Tibial nerve (tissue), 4 donors: Measurements from ENCODE around the gene ARID5B. TPM values are rescaled to one million over a fixed set of nuclear protein-coding genes. Genes with fewer than 3 reads are reported as not detected.

Experiments used
- DNase-seq, 2 donors: peaks; one replicate each; pipeline ENCODE4 v3.0.0-alpha.2; 2019; ENCODE audit warnings: low spot score in 2 of 2
- H3K27ac ChIP-seq, 4 donors: fragments of 200-600 bp; sonication (generic) in 3 of 4; one replicate each; pipeline ENCODE4 v1.5.1; 2017 to 2019; ENCODE audit warnings: mild to moderate bottlenecking in 1 of 4
- H3K27me3 ChIP-seq, 2 donors: fragments of 200-600 bp; sonication (generic) in 1 of 2; one replicate each; pipeline versions ENCODE4 v1.5.1 to v1.6.0; 2017 to 2019
- H3K36me3 ChIP-seq, 3 donors: fragments of 200-600 bp; sonication (generic); one replicate each; pipeline ENCODE4 v1.5.1; 2018 to 2019
- H3K4me1 ChIP-seq, 4 donors: fragments of 200-600 bp; sonication (generic) in 3 of 4; one replicate each; pipeline ENCODE4 v1.5.1; 2017 to 2019
- H3K4me3 ChIP-seq, 4 donors: fragments of 200-600 bp; sonication (generic) in 3 of 4; one replicate each; pipeline ENCODE4 v1.5.1; 2017 to 2019; ENCODE audit warnings: mild to moderate bottlenecking in 1 of 4, moderate library complexity in 1 of 4
- H3K9me3 ChIP-seq, 4 donors: fragments of 200-600 bp; sonication (generic) in 3 of 4; one replicate each; pipeline ENCODE4 v1.5.1; 2017 to 2019
- CTCF ChIP-seq, 5 experiments: fragments of 200-600 bp in 3 of 5; fragments of 450-650 bp in 2 of 5; sonication (generic) in 3 of 5; IDR thresholded peaks; one replicate each; pipeline ENCODE4 v1.5.1; 2016 to 2019; ENCODE audit warnings: antibody characterized with exemption in 5 of 5, mild to moderate bottlenecking in 3 of 5, moderate library complexity in 2 of 5
- EP300 ChIP-seq, 2 donors: sonication (generic); formaldehyde crosslinking; IDR thresholded peaks; one replicate each; pipeline ENCODE4 v1.6.1; 2017; ENCODE audit warnings: antibody characterized with exemption in 2 of 2, mild to moderate bottlenecking in 1 of 2
- POLR2A ChIP-seq, 2 donors: fragments of 450-650 bp; IDR thresholded peaks; one replicate each; pipeline ENCODE4 v1.6.1; 2017; ENCODE audit warnings: antibody characterized with exemption in 2 of 2, mild to moderate bottlenecking in 2 of 2, moderate library complexity in 2 of 2
- WGBS, 2 donors: methylation state at CpG; one replicate each; pipeline ENCODE4 v1.1.5; 2018; 5-methylcytosine and 5-hydroxymethylcytosine counted together
- total RNA-seq, 4 donors: library from RNA; depleted of rRNA; stranded (reverse); fragments of >200 nt; gene quantifications; one replicate each; pipeline ENCODE4 v1.1.0, GENCODE V29; 2016

Gene ARID5B
- total RNA-seq, 4 donors from 2014 or later: 47.4 to 82.2 (median 62.6) TPM

- H3K27ac ChIP-seq: peak overlapping the region; percentile 92 to 99 (median 98)
- H3K9me3 ChIP-seq: no peaks in the 10 kb centered on the region
- WGBS, 2 donors: 39 to 77% methylated on average over 4 of the region's 4 CpGs
- no peaks in the 10 kb centered on the region for H3K27me3 ChIP-seq
- no peak overlapping the region for H3K4me3 ChIP-seq
- H3K4me1 ChIP-seq: peaks cover 0 to 69% (median 45%) of the 10 kb centered on the region in 4 donors
- DNase-seq: peak in 1 of 2 donors; percentile 50
- peaks cover 0 to 4% (median 0%) of the 10 kb centered on the region in 3 donors for H3K36me3 ChIP-seq
- no peak for TF ChIP-seq CTCF (IDR thresholded peaks at IDR 0.05)
- peak in 1 of 2 donors; percentile 20 for TF ChIP-seq EP300 (IDR thresholded peaks at IDR 0.05)
- TF ChIP-seq POLR2A (IDR thresholded peaks at IDR 0.05): no peak
These were observed 145.2 kb downstream of the ARID5B start for GRCh38 chr10:62046522-62047227.

- Histone ChIP-seq H3K27ac (peak overlapping the region; percentile 92 to 99 (median 98)), H3K4me1 (peaks cover 0 to 71% (median 50%) of the 10 kb centered on the region in 4 donors), H3K4me3 (no peak overlapping the region), H3K9me3 (no peaks in the 10 kb centered on the region), H3K27me3 (no peaks in the 10 kb centered on the region), H3K36me3 (peaks cover 0 to 11% (median 2%) of the 10 kb centered on the region in 3 donors)
- no peak for DNase-seq
- TF ChIP-seq CTCF (IDR thresholded peaks at IDR 0.05) (no peak), POLR2A (IDR thresholded peaks at IDR 0.05) (no peak), EP300 (IDR thresholded peaks at IDR 0.05) (no peak)
- WGBS, 2 donors: 81 to 86% methylated on average over 3 of the region's 3 CpGs
These were observed 145.9 kb downstream of the ARID5B start for GRCh38 chr10:62047228-62047892.

- no peak overlapping the region for H3K4me3 ChIP-seq
- peaks cover 0 to 17% (median 2%) of the 10 kb centered on the region in 3 donors for H3K36me3 ChIP-seq
- peaks cover 0 to 75% (median 53%) of the 10 kb centered on the region in 4 donors for H3K4me1 ChIP-seq
- 73 to 80% methylated on average over 2 of the region's 2 CpGs for WGBS, 2 donors
- H3K27me3 ChIP-seq: no peaks in the 10 kb centered on the region
- TF ChIP-seq POLR2A (IDR thresholded peaks at IDR 0.05): no peak
- TF ChIP-seq CTCF (IDR thresholded peaks at IDR 0.05): no peak
- TF ChIP-seq EP300 (IDR thresholded peaks at IDR 0.05): peak in 1 of 2 donors; percentile 69
- H3K9me3 ChIP-seq: no peaks in the 10 kb centered on the region
- peak overlapping the region; percentile 92 to 99 (median 98) for H3K27ac ChIP-seq
- peak in 1 of 2 donors; percentile 50 for DNase-seq
These were observed 146.5 kb downstream of the ARID5B start for GRCh38 chr10:62047960-62048383.

- H3K9me3 ChIP-seq: no peaks in the 10 kb centered on the region
- H3K4me1 ChIP-seq: peaks cover 0 to 75% (median 57%) of the 10 kb centered on the region in 4 donors
- no peak for DNase-seq
- WGBS, 2 donors: 45 to 47% methylated on average over 5 of the region's 5 CpGs
- peak overlapping the region; percentile 92 to 99 (median 98) for H3K27ac ChIP-seq
- peaks cover 0 to 22% (median 2%) of the 10 kb centered on the region in 3 donors for H3K36me3 ChIP-seq
- peak; percentile 0 to 81 for TF ChIP-seq EP300 (IDR thresholded peaks at IDR 0.05)
- TF ChIP-seq POLR2A (IDR thresholded peaks at IDR 0.05): no peak
- no peaks in the 10 kb centered on the region for H3K27me3 ChIP-seq
- peak overlapping the region; percentile 48 to 66 (median 56) for H3K4me3 ChIP-seq
These were observed 147.0 kb downstream of the ARID5B start for GRCh38 chr10:62048470-62048869.

GRCh38 chr10:62048919-62049623 is 147.6 kb downstream of the ARID5B start:
- TF ChIP-seq CTCF (IDR thresholded peaks at IDR 0.05) (no peak), POLR2A (IDR thresholded peaks at IDR 0.05) (peak; percentile 94 to 95), EP300 (IDR thresholded peaks at IDR 0.05) (peak in 1 of 2 donors; percentile 99)
- Histone ChIP-seq H3K4me1 (peaks cover 0 to 80% (median 63%) of the 10 kb centered on the region in 4 donors), H3K27ac (peak overlapping the region; percentile 92 to 99 (median 98)), H3K36me3 (peaks cover 0 to 28% (median 2%) of the 10 kb centered on the region in 3 donors), H3K27me3 (no peaks in the 10 kb centered on the region), H3K9me3 (no peaks in the 10 kb centered on the region), H3K4me3 (peak overlapping the region; percentile 48 to 66 (median 56))
- WGBS, 2 donors: 6 to 7% methylated on average over 21 of the region's 21 CpGs
- DNase-seq: peak; percentile 85 to 90
